HepG2 (cell line): Measurements from ENCODE around the gene SLCO4A1. TPM values are rescaled to one million over a fixed set of nuclear protein-coding genes. Genes with fewer than 3 reads are reported as not detected.

ENCODE experiments used
- ATF7-NPFF ChIP-seq: sonication (generic); formaldehyde crosslinking; IDR thresholded peaks from 2 replicates; pipeline ENCODE4 v1.8.1; 2023; ENCODE audit warnings: mild to moderate bottlenecking, low read depth, missing genetic modification reagents, moderate library complexity
- CEBPG ChIP-seq: IDR thresholded peaks from 2 replicates; pipeline ENCODE4 v1.6.1; 2016
- GABPB1 ChIP-seq: IDR thresholded peaks from 2 replicates; pipeline ENCODE4 v1.6.1; 2016; ENCODE audit warnings: mild to moderate bottlenecking, missing genetic modification reagents, moderate library complexity, missing compliant biosample characterization
- GATAD2A ChIP-seq: IDR thresholded peaks from 2 replicates; pipeline ENCODE4 v1.6.1; 2016
- HIVEP1 ChIP-seq: sonication (generic); formaldehyde crosslinking; IDR thresholded peaks from 2 replicates; pipeline ENCODE4 v1.4.0; 2020; ENCODE audit warnings: mild to moderate bottlenecking, missing genetic modification reagents
- HNF4G ChIP-seq, 2 experiments: sonication (generic) in 1 of 2; formaldehyde crosslinking in 1 of 2; IDR thresholded peaks; 2 replicates each; pipeline versions ENCODE4 v1.4.0 to v1.6.1; 2011 to 2020; ENCODE audit warnings: borderline replicate concordance in 2 of 2, low read depth in 2 of 2, mild to moderate bottlenecking in 2 of 2, low read length in 1 of 2, missing genetic modification reagents in 1 of 2, moderate library complexity in 1 of 2
- KMT2A ChIP-seq: sonication (generic); formaldehyde crosslinking; IDR thresholded peaks from 2 replicates; pipeline ENCODE4 v1.4.0; 2020; ENCODE audit warnings: missing genetic modification reagents
- MAFK ChIP-seq, 2 experiments: IDR thresholded peaks in 1 of 2; conservative IDR thresholded peaks in 1 of 2; 2 replicates each; pipeline ENCODE4 v1.6.1; 2011; ENCODE audit warnings: improper control_type of control experiment in 2 of 2, low read length in 2 of 2
- NCOA1 ChIP-seq: sonication (generic); formaldehyde crosslinking; IDR thresholded peaks from 2 replicates; pipeline ENCODE4 v1.9.0; 2021; ENCODE audit warnings: missing genetic modification reagents
- PCBP1 ChIP-seq: fragments of 200-400 bp; formaldehyde crosslinking; IDR thresholded peaks from 2 replicates; pipeline ENCODE4 v1.6.1; 2017; ENCODE audit warnings: mild to moderate bottlenecking, low read depth, low read length, borderline replicate concordance
- PITX1 ChIP-seq: sonication (generic); formaldehyde crosslinking; IDR thresholded peaks from 2 replicates; pipeline ENCODE4 v1.5.1; 2020; ENCODE audit warnings: mild to moderate bottlenecking, missing genetic modification reagents
- POLR2A ChIP-seq, 2 experiments: IDR thresholded peaks; 2 replicates each; pipeline ENCODE4 v1.6.1; 2011; ENCODE audit warnings: low read depth in 2 of 2, low read length in 2 of 2, mild to moderate bottlenecking in 1 of 2, moderate library complexity in 1 of 2; ENCODE audit not compliant: insufficient read depth in 1 of 2
- RELA ChIP-seq: sonication (generic); formaldehyde crosslinking; IDR thresholded peaks from 2 replicates; pipeline ENCODE4 v1.4.0; 2020; ENCODE audit warnings: missing genetic modification reagents
- RXRA ChIP-seq: sonication (generic); formaldehyde crosslinking; IDR thresholded peaks from 2 replicates; pipeline ENCODE4 v1.5.1; 2020; ENCODE audit warnings: missing genetic modification reagents
- YEATS2 ChIP-seq: sonication (generic); formaldehyde crosslinking; IDR thresholded peaks from 2 replicates; pipeline ENCODE4 v1.4.0; 2020; ENCODE audit warnings: missing genetic modification reagents, borderline replicate concordance
- ZIK1 ChIP-seq: sonication (generic); formaldehyde crosslinking; IDR thresholded peaks from 2 replicates; pipeline ENCODE4 v1.5.0; 2020; ENCODE audit warnings: mild to moderate bottlenecking, low read depth, missing genetic modification reagents, borderline replicate concordance
- ZNF605 ChIP-seq: sonication (generic); formaldehyde crosslinking; IDR thresholded peaks from 2 replicates; pipeline ENCODE4 v1.8.0; 2022; ENCODE audit warnings: mild to moderate bottlenecking, missing genetic modification reagents
- ZNF792 ChIP-seq: IDR thresholded peaks from 2 replicates; pipeline ENCODE4 v1.6.1; 2016
- ZNF839 ChIP-seq: sonication (generic); formaldehyde crosslinking; IDR thresholded peaks from 2 replicates; pipeline ENCODE4 v1.4.0; 2020; ENCODE audit warnings: missing genetic modification reagents, mild to moderate bottlenecking, borderline replicate concordance
- ZSCAN21 ChIP-seq: sonication (generic); formaldehyde crosslinking; IDR thresholded peaks from 2 replicates; pipeline ENCODE4 v1.8.0; 2022; ENCODE audit warnings: mild to moderate bottlenecking, missing genetic modification reagents, moderate library complexity, borderline replicate concordance
- polyA plus RNA-seq, 8 experiments: library from polyadenylated mRNA; depleted of rRNA in 3 of 8; stranded (reverse) in 7 of 8; unstranded in 1 of 8; fragments of >200 nt; fragmentation: Illumina TruSeq in 4 of 8; extraction: Trizol in 4 of 8; gene quantifications; 2 replicates each; pipeline versions ENCODE4 v1.2.1 to v1.2.3, GENCODE V29; 2011 to 2016; ENCODE audit warnings: low read depth in 4 of 8, missing spikeins in 1 of 8, mixed read lengths in 1 of 8; ENCODE audit not compliant: insufficient read depth in 1 of 8
- total RNA-seq, 5 experiments: library from RNA; depleted of rRNA; stranded (reverse); fragments of >200 nt; fragmentation: Illumina TruSeq; extraction: Trizol; gene quantifications; 2 replicates each; pipeline ENCODE4 v1.2.3, GENCODE V29; 2016; ENCODE audit warnings: low read depth in 1 of 5
- TF ChIP-seq, protein P1 (sequence below): IDR thresholded peaks from 2 replicates; pipeline ENCODE4 v1.6.1; 2016; ENCODE audit warnings: missing compliant biosample characterization, missing genetic modification reagents, borderline replicate concordance
- TF ChIP-seq, protein P2 (sequence below): sonication (generic); formaldehyde crosslinking; IDR thresholded peaks from 2 replicates; pipeline ENCODE4 v1.8.0; 2022; ENCODE audit warnings: missing genetic modification reagents, mild to moderate bottlenecking, moderate library complexity, borderline replicate concordance
- TF ChIP-seq, protein P3 (sequence below): sonication (generic); formaldehyde crosslinking; IDR thresholded peaks from 2 replicates; pipeline ENCODE4 v1.4.0; 2020; ENCODE audit warnings: missing genetic modification reagents
- TF ChIP-seq, protein P4 (sequence below): sonication (generic); formaldehyde crosslinking; IDR thresholded peaks from 2 replicates; pipeline ENCODE4 v1.5.0; 2020; ENCODE audit warnings: missing genetic modification reagents

Gene SLCO4A1
- total and polyA plus RNA-seq, 2 of the 13 experiments (the other 11 are each of a cell fraction or from before 2014, with no cell fraction given), result 55.5 to 112 TPM

DNA sequence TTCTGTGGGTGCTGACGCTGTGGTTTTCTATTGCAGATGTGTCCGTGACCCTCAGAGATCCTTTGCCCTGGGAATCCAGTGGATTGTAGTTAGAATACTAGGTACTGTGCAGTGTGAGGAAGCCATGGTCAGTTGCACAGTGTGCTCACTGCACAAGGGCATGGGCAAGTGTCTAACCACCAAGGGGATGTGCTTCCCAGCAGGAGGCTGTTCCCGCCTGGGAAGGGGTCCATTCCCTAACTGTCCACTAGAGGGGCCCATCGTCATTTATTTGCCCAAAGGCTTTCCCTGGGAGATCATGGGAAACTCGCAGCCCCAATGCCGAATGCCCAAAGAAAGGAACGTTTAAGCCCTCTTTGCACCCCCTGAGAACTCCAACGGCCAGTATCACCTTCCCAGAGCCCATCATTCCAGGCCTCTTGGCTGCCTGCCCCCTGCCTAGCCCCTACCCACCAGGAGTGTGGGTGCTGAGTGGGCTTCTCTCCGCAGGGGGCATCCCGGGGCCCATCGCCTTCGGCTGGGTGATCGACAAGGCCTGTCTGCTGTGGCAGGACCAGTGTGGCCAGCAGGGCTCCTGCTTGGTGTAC lies 26.2 kb downstream of the SLCO4A1 start (continued):
- TF ChIP-seq, protein P1, sequence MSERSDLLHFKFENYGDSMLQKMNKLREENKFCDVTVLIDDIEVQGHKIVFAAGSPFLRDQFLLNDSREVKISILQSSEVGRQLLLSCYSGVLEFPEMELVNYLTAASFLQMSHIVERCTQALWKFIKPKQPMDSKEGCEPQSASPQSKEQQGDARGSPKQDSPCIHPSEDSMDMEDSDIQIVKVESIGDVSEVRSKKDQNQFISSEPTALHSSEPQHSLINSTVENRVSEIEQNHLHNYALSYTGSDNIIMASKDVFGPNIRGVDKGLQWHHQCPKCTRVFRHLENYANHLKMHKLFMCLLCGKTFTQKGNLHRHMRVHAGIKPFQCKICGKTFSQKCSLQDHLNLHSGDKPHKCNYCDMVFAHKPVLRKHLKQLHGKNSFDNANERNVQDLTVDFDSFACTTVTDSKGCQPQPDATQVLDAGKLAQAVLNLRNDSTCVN, result peak; percentile 58; the same call in 1 of the 2 replicates
- TF ChIP-seq ZSCAN21 (CRISPR knock-in tag) (peak; percentile 76), PCBP1 (peak; percentile 83; the same call in 1 of the 2 replicates), HNF4G (IDR thresholded peaks at IDR 0.05; ENCODE audit: borderline replicate concordance, low read depth, low read length) (no peak), HNF4G (CRISPR knock-in tag; IDR thresholded peaks at IDR 0.05; ENCODE audit: borderline replicate concordance, low read depth) (no peak), POLR2A (IDR thresholded peaks at IDR 0.05; ENCODE audit: insufficient read depth in 1 of 2, low read depth in 2 of 2, low read length in 2 of 2) (no peak; a peak in 1 of 4 replicates), KMT2A (CRISPR knock-in tag) (no peak; the same call in 1 of the 2 replicates), MAFK (conservative IDR thresholded peaks at IDR 0.05 in 1 of 2, IDR thresholded peaks at IDR 0.05 in 1 of 2; ENCODE audit: low read length in 2 of 2) (0 out of 4 replicates have a peak, but pooled peaks of 1 of the 2 experiments have one; percentile 32), GATAD2A (CRISPR knock-in tag) (peak; percentile 61), ZNF792 (CRISPR knock-in tag) (peak; percentile 71; the same call in 1 of the 2 replicates), HIVEP1 (CRISPR knock-in tag) (peak; percentile 35; the same call in 1 of the 2 replicates), GABPB1 (CRISPR knock-in tag) (peak; percentile 41; the same call in 1 of the 2 replicates), CEBPG (CRISPR knock-in tag) (0 out of 2 replicates have a peak, but pooled peaks have one; percentile 22), PITX1 (CRISPR knock-in tag) (peak; percentile 63; the same call in 1 of the 2 replicates), ZNF605 (CRISPR knock-in tag) (0 out of 2 replicates have a peak, but pooled peaks have one; percentile 45), ATF7-NPFF (0 out of 2 replicates have a peak, but pooled peaks have one; percentile 24), ZNF839 (peak; percentile 64; the same call in 1 of the 2 replicates), ZIK1 (no peak), NCOA1 (CRISPR knock-in tag) (peak; percentile 34; the same call in 1 of the 2 replicates), YEATS2 (CRISPR knock-in tag) (0 out of 2 replicates have a peak, but pooled peaks have one; percentile 14), RELA (CRISPR knock-in tag) (0 out of 2 replicates have a peak, but pooled peaks have one; percentile 19), RXRA (CRISPR knock-in tag) (0 out of 2 replicates have a peak, but pooled peaks have one; percentile 38)
- TF ChIP-seq, protein P2, sequence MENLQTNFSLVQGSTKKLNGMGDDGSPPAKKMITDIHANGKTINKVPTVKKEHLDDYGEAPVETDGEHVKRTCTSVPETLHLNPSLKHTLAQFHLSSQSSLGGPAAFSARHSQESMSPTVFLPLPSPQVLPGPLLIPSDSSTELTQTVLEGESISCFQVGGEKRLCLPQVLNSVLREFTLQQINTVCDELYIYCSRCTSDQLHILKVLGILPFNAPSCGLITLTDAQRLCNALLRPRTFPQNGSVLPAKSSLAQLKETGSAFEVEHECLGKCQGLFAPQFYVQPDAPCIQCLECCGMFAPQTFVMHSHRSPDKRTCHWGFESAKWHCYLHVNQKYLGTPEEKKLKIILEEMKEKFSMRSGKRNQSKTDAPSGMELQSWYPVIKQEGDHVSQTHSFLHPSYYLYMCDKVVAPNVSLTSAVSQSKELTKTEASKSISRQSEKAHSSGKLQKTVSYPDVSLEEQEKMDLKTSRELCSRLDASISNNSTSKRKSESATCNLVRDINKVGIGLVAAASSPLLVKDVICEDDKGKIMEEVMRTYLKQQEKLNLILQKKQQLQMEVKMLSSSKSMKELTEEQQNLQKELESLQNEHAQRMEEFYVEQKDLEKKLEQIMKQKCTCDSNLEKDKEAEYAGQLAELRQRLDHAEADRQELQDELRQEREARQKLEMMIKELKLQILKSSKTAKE, result no peak
- TF ChIP-seq, protein P3, sequence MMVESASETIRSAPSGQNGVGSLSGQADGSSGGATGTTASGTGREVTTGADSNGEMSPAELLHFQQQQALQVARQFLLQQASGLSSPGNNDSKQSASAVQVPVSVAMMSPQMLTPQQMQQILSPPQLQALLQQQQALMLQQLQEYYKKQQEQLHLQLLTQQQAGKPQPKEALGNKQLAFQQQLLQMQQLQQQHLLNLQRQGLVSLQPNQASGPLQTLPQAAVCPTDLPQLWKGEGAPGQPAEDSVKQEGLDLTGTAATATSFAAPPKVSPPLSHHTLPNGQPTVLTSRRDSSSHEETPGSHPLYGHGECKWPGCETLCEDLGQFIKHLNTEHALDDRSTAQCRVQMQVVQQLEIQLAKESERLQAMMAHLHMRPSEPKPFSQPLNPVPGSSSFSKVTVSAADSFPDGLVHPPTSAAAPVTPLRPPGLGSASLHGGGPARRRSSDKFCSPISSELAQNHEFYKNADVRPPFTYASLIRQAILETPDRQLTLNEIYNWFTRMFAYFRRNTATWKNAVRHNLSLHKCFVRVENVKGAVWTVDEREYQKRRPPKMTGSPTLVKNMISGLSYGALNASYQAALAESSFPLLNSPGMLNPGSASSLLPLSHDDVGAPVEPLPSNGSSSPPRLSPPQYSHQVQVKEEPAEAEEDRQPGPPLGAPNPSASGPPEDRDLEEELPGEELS, result 0 out of 2 replicates have a peak, but pooled peaks have one; percentile 41
- TF ChIP-seq, protein P4, sequence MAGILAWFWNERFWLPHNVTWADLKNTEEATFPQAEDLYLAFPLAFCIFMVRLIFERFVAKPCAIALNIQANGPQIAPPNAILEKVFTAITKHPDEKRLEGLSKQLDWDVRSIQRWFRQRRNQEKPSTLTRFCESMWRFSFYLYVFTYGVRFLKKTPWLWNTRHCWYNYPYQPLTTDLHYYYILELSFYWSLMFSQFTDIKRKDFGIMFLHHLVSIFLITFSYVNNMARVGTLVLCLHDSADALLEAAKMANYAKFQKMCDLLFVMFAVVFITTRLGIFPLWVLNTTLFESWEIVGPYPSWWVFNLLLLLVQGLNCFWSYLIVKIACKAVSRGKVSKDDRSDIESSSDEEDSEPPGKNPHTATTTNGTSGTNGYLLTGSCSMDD (CRISPR knock-in tag), result no peak
